HG02678 (cell line): Measurements from ENCODE around the gene ILRUN.
"Not testable (repeated sequence)": the region's sequence is repeated elsewhere in the genome, so short reads cannot be mapped to it uniquely, and the experiment has no call there.

ENCODE experiments used
- ATAC-seq: cut with Tn5 transposase; IDR thresholded peaks from one replicate; pipeline ENCODE4 v1.9.1; 2021; ENCODE audit warnings: mild to moderate bottlenecking, moderate library complexity; ENCODE audit not compliant: unreplicated experiment

Gene ILRUN

GRCh38 chr6:34667481-34668238 is 28.9 kb downstream of the ILRUN start:
- no peak for ATAC-seq

GRCh38 chr6:34665019-34665418 is 31.5 kb downstream of the ILRUN start:
- no peak for ATAC-seq

- no peak for ATAC-seq
Observed at GRCh38 chr6:34664256-34664971, 32.2 kb downstream of the ILRUN start.

GRCh38 chr6:34663831-34664255 is 32.7 kb downstream of the ILRUN start:
- no peak for ATAC-seq

- ATAC-seq, result no peak
Observed at GRCh38 chr6:34663371-34663770, 33.2 kb downstream of the ILRUN start.

- ATAC-seq, result no peak
Observed at GRCh38 chr6:34661357-34661756, 35.2 kb downstream of the ILRUN start.

- ATAC-seq, result no peak
Observed at GRCh38 chr6:34658605-34659265, 37.8 kb downstream of the ILRUN start.

GRCh38 chr6:34657979-34658480 is 38.5 kb downstream of the ILRUN start:
- not testable (repeated sequence) for ATAC-seq

- no peak for ATAC-seq
Observed at GRCh38 chr6:34657307-34657978, 39.1 kb downstream of the ILRUN start.

- ATAC-seq, result no peak
Observed at GRCh38 chr6:34657037-34657306, 39.6 kb downstream of the ILRUN start.

GRCh38 chr6:34656378-34657036 is 40.1 kb downstream of the ILRUN start:
- peak; percentile 90 for ATAC-seq

GRCh38 chr6:34655876-34656377 is 40.6 kb downstream of the ILRUN start:
- not testable (repeated sequence) for ATAC-seq

- ATAC-seq, result no peak
Observed at GRCh38 chr6:34654061-34654710, 42.4 kb downstream of the ILRUN start.

GRCh38 chr6:34652263-34652662 is 44.3 kb downstream of the ILRUN start:
- no peak for ATAC-seq

- no peak for ATAC-seq
Observed at GRCh38 chr6:34650823-34651222, 45.7 kb downstream of the ILRUN start.

- not testable (repeated sequence) for ATAC-seq
Observed at GRCh38 chr6:34650232-34650631, 46.3 kb downstream of the ILRUN start.

GRCh38 chr6:34648806-34649205 is 47.8 kb downstream of the ILRUN start:
- no peak for ATAC-seq
